Retinal pigment epithelial cell (primary cell): Measurements from ENCODE around the gene NDUFA6.
A peak's percentile ranks its signal among the peaks of the same experiment; 100 is the strongest.
"Not testable (repeated sequence)": the region's sequence is repeated elsewhere in the genome, so short reads cannot be mapped to it uniquely, and the experiment has no call there.

Source experiments
- DNase-seq: peaks from one replicate; pipeline ENCODE4 v3.0.0-alpha.2; 2010; ENCODE audit warnings: low read depth
- H3K4me3 ChIP-seq: 2 replicates; pipeline ENCODE4 v1.5.1; 2011; ENCODE audit warnings: mild to moderate bottlenecking, low read length, control low read depth, moderate library complexity
- TF ChIP-seq, protein P1 (sequence below): conservative IDR thresholded peaks from 2 replicates; pipeline ENCODE4 v1.5.1; 2011; ENCODE audit warnings: low read depth, low read length, control low read depth, inconsistent platforms

The NDUFA6 gene

DNA sequence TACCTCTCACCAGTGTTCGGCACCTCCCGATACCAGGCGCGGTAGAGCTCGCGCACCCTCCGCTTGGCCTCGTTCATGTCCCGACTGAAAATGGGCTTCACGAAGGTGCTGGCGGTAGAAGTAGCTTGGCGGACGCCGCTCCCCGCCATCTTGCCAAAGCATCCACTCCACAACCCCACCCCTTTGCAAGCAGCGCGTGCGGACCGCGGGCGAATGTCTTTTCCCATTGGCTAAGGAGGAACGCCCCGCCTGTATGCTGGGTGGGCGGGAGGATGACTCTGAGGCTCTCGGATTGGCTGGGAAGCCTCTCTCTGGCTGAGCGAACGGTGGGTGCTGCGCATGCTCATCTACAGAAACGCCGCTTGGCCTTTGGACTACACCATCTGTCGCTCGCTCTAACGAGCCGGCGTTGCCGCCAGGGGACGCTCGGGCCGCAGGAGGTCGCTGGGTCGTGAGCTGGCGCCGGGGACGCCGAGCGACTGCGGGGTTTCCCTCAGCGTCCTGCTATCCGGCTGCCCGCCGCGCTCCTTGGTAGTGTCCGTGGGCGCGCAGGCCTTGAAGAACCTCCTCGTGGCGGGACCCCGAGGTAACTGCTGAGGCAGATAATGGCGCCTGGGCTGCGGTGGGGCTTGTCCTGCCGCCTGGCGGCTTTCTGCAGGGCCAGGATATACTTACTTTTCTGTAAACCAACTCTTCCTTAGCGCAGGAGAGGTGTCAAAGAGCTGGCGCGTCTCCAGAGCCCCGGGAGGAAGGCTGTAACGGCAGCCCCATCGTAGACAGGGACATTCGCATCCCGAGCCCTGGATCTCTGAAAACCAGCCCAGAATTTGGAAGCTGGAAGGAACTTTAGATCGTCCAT, at the start of gene NDUFA6:
TSS of gene NDUFA6 (minus strand) at position 177 of the 859 bp plus-strand sequence. CDS start at position 149, 28 bp downstream.
- TF ChIP-seq, protein P1, sequence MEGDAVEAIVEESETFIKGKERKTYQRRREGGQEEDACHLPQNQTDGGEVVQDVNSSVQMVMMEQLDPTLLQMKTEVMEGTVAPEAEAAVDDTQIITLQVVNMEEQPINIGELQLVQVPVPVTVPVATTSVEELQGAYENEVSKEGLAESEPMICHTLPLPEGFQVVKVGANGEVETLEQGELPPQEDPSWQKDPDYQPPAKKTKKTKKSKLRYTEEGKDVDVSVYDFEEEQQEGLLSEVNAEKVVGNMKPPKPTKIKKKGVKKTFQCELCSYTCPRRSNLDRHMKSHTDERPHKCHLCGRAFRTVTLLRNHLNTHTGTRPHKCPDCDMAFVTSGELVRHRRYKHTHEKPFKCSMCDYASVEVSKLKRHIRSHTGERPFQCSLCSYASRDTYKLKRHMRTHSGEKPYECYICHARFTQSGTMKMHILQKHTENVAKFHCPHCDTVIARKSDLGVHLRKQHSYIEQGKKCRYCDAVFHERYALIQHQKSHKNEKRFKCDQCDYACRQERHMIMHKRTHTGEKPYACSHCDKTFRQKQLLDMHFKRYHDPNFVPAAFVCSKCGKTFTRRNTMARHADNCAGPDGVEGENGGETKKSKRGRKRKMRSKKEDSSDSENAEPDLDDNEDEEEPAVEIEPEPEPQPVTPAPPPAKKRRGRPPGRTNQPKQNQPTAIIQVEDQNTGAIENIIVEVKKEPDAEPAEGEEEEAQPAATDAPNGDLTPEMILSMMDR = peak; percentile 78
- peak; percentile 96 for DNase-seq
- peak within 1 kb of the TSS; percentile 93 for H3K4me3 ChIP-seq

GRCh38 chr22:42140153-42140552, 49.6 kb upstream of the NDUFA6 start:
- H3K4me3 ChIP-seq, DNase-seq: not testable (repeated sequence)

DNA sequence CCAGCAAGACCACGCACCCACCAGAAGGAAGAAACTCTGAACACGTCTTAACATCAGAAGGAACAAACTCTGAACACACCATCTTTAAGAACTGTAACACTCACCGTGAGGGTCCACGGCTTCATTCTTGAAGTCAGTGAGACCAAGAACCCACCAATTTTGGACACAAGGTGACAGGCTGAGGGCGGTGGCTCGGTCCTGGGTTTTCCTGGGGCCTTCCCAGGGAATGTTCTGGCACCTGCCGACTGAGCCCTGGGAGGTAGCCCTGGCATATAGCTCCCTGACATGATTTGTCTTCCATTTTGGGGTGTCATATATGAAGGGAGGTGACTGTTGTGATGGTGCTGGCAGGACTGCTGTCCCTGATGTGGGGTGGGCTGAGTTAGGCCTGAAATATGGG, 48.9 kb upstream of the NDUFA6 start:
- H3K4me3 ChIP-seq, DNase-seq: not testable (repeated sequence)

GRCh38 chr22:42138972-42139371, 48.4 kb upstream of the NDUFA6 start:
- TF ChIP-seq, protein P1 = no peak
- DNase-seq = no peak
- H3K4me3 ChIP-seq = no peak overlapping the region

- no peak for DNase-seq
- H3K4me3 ChIP-seq = no peak overlapping the region
- TF ChIP-seq, protein P1 = no peak
Measured at GRCh38 chr22:42138122-42138770, 47.7 kb upstream of the NDUFA6 start.

DNA sequence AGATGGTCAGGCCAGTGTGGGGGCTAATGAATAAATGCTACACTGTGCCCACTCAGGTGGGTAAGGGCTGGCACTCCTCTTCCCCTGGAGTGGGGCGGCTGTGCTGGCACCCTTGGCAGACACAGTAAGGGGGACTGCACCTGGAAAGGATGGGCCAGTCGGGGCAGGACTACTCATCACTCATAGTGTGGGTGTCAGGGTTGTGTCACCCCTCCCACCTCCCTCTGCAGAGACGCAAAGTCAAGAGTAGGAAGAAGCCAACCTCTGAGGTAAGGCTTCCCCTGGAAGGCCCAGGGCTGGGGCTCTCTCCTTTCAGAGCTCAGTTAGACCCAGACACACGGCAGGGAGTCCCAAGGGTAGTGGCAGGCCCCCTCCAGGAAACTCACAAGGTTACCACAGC, 45.1 kb upstream of the NDUFA6 start:
- not testable (repeated sequence) for H3K4me3 ChIP-seq, DNase-seq

GRCh38 chr22:42134100-42135020, 43.8 kb upstream of the NDUFA6 start:
- TF ChIP-seq, protein P1 = no peak
- no peak overlapping the region for H3K4me3 ChIP-seq
- DNase-seq = no peak

DNA sequence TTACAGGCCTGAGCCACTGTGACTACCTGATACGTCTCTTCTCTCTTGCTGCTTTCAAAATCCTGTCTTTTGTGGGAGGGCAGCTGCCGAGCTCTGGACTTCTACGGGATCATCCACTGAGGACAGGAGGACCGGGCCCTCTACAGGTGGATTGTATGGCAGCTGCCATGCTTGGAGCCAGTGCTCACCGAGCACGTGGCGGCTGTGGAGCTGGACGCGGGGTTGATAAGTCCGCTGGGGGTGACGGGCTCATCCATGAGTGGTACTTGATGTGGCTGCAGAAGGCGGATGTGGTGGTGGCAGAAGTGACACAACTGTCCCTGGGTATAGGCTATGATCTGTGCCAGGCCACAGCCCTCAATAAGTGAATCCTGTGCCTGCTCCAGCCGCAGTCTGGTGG, 41.9 kb upstream of the NDUFA6 start:
- H3K4me3 ChIP-seq = no peak overlapping the region
- TF ChIP-seq, protein P1 = no peak
- DNase-seq = no peak
